ENCODE measurements around the gene RAD1.

RAD1 gene

DNA sequence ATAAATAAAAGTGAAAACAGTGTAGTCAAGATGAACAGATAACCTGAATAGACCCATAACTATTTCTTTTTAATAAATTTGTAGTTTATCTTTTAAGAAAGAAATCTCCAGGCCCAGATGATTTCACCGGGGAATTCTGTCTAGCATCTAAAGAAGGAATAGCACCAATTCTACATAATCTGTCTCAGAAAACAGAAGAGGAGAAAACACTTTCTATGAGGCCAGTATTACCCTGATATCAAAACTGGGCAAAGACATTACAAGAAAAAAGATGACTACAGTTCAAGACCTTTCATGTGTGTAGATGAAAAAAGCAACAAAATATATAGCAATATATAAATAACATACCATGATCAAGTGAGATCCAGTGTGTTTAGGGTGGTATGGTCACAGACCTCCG is 44.9 kb downstream of the RAD1 start:
- no peak for TF ChIP-seq ZNF148 (tag by site-specific recombination; IDR thresholded peaks at IDR 0.05; ENCODE audit: borderline replicate concordance)
- TF ChIP-seq IKZF3 (tag by site-specific recombination; IDR thresholded peaks at IDR 0.05), result no peak
- TF ChIP-seq ZSCAN16 (tag by site-specific recombination; IDR thresholded peaks at IDR 0.05), result no peak
- TF ChIP-seq TCF7L2 (IDR thresholded peaks at IDR 0.05; ENCODE audit: borderline replicate concordance, low read depth, low read length), result no peak
- TF ChIP-seq GLI2 (tag by site-specific recombination; IDR thresholded peaks at IDR 0.05; ENCODE audit: borderline replicate concordance, low read depth), result no peak
- TF ChIP-seq ZNF133 (tag by site-specific recombination; IDR thresholded peaks at IDR 0.05), result peak; percentile 90
- ChIA-PET POLR2A (no interaction called here), CTCF (interaction anchor here (0.7 to 1.6 kb wide), 2 partner anchors 28 to 951 kb away, joined by 3 read pairs; no protein-coding TSS in a partner anchor)
- Histone ChIP-seq H3K4me3 (ENCODE audit: low read depth, low read length) (no peak overlapping the region), H3K9me3 (ENCODE audit: control insufficient read depth, insufficient read depth, low read depth, low read length) (no peaks in the 10 kb centered on the region), H3K4me1 (ENCODE audit: control insufficient read depth, insufficient read depth, low read length) (peaks cover 7% of the 10 kb centered on the region; the same call in 1 of the 2 replicates), H3K27ac (ENCODE audit: extremely low read depth, low read depth, low read length) (no peak overlapping the region), H3K36me3 (ENCODE audit: control insufficient read depth in 2 of 2, insufficient read depth in 1 of 2, low read length in 2 of 2) (no peaks in the 10 kb centered on the region)

- H3K4me1 ChIP-seq (ENCODE audit: control insufficient read depth, insufficient read depth, low read length), result peaks cover 7% of the 10 kb centered on the region; the same call in 1 of the 2 replicates
- no peak overlapping the region for H3K27ac ChIP-seq (ENCODE audit: extremely low read depth, low read depth, low read length)
- ChIA-PET CTCF (interaction anchor here (1.5 kb wide), 2 partner anchors 20 to 30 kb away, joined by 3 to 4 read pairs; no protein-coding TSS in a partner anchor), POLR2A (interaction anchor here (0.6 to 2.0 kb wide), 2 partner anchors 10 to 30 kb away, joined by 3 to 6 read pairs; partner anchors contain the start of gene TTC23L)
- TF ChIP-seq ZNF701 (tag by site-specific recombination; IDR thresholded peaks at IDR 0.05) (no peak), ZNF26 (tag by site-specific recombination; IDR thresholded peaks at IDR 0.05) (no peak)
- H3K36me3 ChIP-seq (ENCODE audit: control insufficient read depth in 2 of 2, insufficient read depth in 1 of 2, low read length in 2 of 2), result no peaks in the 10 kb centered on the region
- no peaks in the 10 kb centered on the region for H3K9me3 ChIP-seq (ENCODE audit: control insufficient read depth, insufficient read depth, low read depth, low read length)
- H3K4me3 ChIP-seq (ENCODE audit: low read depth, low read length), result no peak overlapping the region
Measured at GRCh38 chr5:34869256-34869655, 46.0 kb downstream of the RAD1 start.

DNA sequence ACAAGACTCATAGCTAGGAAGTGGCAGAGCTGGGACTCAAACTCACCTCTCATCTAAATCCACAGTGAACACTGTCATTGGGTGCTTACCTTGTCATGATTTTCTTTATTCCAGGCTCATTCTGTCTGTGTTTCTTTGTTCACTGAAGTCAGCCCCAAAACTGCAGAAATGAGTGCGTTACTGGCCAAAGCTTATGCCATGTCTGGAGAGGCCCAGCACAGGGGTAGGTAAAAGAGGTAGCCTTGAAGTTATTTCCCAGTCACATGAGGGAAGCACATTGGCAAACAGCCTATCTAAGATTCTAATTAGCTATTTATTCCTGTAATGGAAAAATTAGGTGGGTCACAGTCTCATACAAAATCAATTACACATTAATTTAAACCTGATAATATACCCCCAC is 46.5 kb downstream of the RAD1 start:
- H3K36me3 ChIP-seq (ENCODE audit: control insufficient read depth in 2 of 2, insufficient read depth in 1 of 2, low read length in 2 of 2), result no peaks in the 10 kb centered on the region
- ChIA-PET CTCF (interaction anchor here (0.7 to 1.5 kb wide), 3 partner anchors 20 to 134 kb away, joined by 3 to 4 read pairs (median 3); no protein-coding TSS in a partner anchor), POLR2A (interaction anchor here (2.0 kb wide), 1 partner anchor 30 kb away, joined by 6 read pairs; the partner anchor contains the start of gene TTC23L)
- no peaks in the 10 kb centered on the region for H3K9me3 ChIP-seq (ENCODE audit: control insufficient read depth, insufficient read depth, low read depth, low read length)
- no peak overlapping the region for H3K4me3 ChIP-seq (ENCODE audit: low read depth, low read length)
- peaks cover 7% of the 10 kb centered on the region; the same call in 1 of the 2 replicates for H3K4me1 ChIP-seq (ENCODE audit: control insufficient read depth, insufficient read depth, low read length)
- H3K27ac ChIP-seq (ENCODE audit: extremely low read depth, low read depth, low read length), result no peak overlapping the region
- TF ChIP-seq ZBTB21 (tag by site-specific recombination; IDR thresholded peaks at IDR 0.05) (no peak), ZNF510 (tag by site-specific recombination; IDR thresholded peaks at IDR 0.05; ENCODE audit: insufficient replicate concordance) (no peak), ZNF157 (tag by site-specific recombination; IDR thresholded peaks at IDR 0.05) (no peak), KLF10 (tag by site-specific recombination; IDR thresholded peaks at IDR 0.05) (no peak), PRDM2 (tag by site-specific recombination; IDR thresholded peaks at IDR 0.05; ENCODE audit: borderline replicate concordance) (no peak), ZNF704 (tag by site-specific recombination; IDR thresholded peaks at IDR 0.05) (no peak), GLI2 (tag by site-specific recombination; IDR thresholded peaks at IDR 0.05; ENCODE audit: borderline replicate concordance, low read depth) (no peak), ZNF785 (tag by site-specific recombination; IDR thresholded peaks at IDR 0.05) (no peak), ZNF660 (tag by site-specific recombination; IDR thresholded peaks at IDR 0.05) (no peak)
- TF ChIP-seq, protein P1, sequence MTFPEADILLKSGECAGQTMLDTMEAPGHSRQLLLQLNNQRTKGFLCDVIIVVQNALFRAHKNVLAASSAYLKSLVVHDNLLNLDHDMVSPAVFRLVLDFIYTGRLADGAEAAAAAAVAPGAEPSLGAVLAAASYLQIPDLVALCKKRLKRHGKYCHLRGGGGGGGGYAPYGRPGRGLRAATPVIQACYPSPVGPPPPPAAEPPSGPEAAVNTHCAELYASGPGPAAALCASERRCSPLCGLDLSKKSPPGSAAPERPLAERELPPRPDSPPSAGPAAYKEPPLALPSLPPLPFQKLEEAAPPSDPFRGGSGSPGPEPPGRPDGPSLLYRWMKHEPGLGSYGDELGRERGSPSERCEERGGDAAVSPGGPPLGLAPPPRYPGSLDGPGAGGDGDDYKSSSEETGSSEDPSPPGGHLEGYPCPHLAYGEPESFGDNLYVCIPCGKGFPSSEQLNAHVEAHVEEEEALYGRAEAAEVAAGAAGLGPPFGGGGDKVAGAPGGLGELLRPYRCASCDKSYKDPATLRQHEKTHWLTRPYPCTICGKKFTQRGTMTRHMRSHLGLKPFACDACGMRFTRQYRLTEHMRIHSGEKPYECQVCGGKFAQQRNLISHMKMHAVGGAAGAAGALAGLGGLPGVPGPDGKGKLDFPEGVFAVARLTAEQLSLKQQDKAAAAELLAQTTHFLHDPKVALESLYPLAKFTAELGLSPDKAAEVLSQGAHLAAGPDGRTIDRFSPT (tag by site-specific recombination; IDR thresholded peaks at IDR 0.05), result no peak
